Ishikawa (cell line): ENCODE results near the gene LONP1.

Source experiments
- CEBPB ChIP-seq: IDR thresholded peaks from 2 replicates; pipeline ENCODE4 v1.6.1; 2012
- CREB1 ChIP-seq: IDR thresholded peaks from 2 replicates; pipeline ENCODE4 v1.6.1; 2012; ENCODE audit warnings: low read depth
- EGR1 ChIP-seq: IDR thresholded peaks from 2 replicates; pipeline ENCODE4 v1.6.1; 2012
- EP300 ChIP-seq: IDR thresholded peaks from 2 replicates; pipeline ENCODE4 v1.6.1; 2012; ENCODE audit warnings: borderline replicate concordance
- FOXM1 ChIP-seq: IDR thresholded peaks from 2 replicates; pipeline ENCODE4 v1.6.1; 2012; ENCODE audit warnings: low read depth, borderline replicate concordance
- NFIC ChIP-seq: IDR thresholded peaks from 2 replicates; pipeline ENCODE4 v1.6.1; 2012
- RAD21 ChIP-seq: IDR thresholded peaks from 2 replicates; pipeline ENCODE4 v1.6.1; 2012; ENCODE audit warnings: low read depth
- TAF1 ChIP-seq: IDR thresholded peaks from 2 replicates; pipeline ENCODE4 v1.6.1; 2012; ENCODE audit warnings: low read depth, mild to moderate bottlenecking
- TCF12 ChIP-seq: IDR thresholded peaks from 2 replicates; pipeline ENCODE4 v1.6.1; 2012; ENCODE audit warnings: low read depth
- TEAD4 ChIP-seq: IDR thresholded peaks from 2 replicates; pipeline ENCODE4 v1.6.1; 2012
- YY1 ChIP-seq: IDR thresholded peaks from 2 replicates; pipeline ENCODE4 v1.6.1; 2012; ENCODE audit warnings: low read depth
- ZBTB7A ChIP-seq: IDR thresholded peaks from 2 replicates; pipeline ENCODE4 v1.6.1; 2012; ENCODE audit warnings: low read depth
- TF ChIP-seq, protein P1 (sequence below): IDR thresholded peaks from 2 replicates; pipeline ENCODE4 v1.6.1; 2012; ENCODE audit warnings: low read depth, mild to moderate bottlenecking
- TF ChIP-seq, protein P2 (sequence below): IDR thresholded peaks from 2 replicates; pipeline ENCODE4 v1.6.1; 2012
- TF ChIP-seq, protein P3 (sequence below): IDR thresholded peaks from 2 replicates; pipeline ENCODE4 v1.6.1; 2012

LONP1 gene

DNA sequence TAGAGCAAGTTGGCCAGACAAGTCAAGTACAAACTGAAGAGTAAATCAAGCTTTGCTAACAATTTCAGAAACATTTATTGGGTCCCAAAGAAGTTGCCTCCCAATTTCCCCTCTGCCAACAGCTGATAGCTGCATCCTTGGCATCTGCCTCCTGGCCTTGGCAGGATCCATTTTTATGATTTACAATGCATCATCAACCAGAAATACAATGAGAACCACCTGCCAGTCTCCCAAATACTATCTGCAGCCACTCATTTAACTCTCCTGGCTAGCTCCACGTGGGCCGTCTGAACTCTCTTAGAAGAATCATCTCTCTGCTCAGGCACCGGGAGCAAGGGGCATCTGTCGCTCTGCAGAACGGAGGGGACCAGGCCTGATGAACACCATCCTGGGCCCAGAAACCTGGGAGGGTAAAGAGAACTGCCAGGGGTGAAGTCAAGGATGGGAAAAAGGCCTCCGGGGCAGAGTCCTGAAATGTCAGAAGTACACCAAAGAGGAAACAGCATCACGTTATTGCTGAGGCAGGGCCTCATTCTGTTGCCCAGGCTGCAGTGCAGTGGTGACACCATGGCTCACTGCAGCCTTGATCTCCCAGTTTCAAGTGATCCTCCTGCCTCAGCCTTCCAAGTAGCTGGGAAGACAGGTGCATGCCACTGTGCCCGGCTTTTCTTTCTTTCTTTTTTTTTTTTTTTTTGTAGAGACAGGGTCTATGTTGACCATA is 2.6 kb downstream of the LONP1 start:
- TF ChIP-seq, protein P1, sequence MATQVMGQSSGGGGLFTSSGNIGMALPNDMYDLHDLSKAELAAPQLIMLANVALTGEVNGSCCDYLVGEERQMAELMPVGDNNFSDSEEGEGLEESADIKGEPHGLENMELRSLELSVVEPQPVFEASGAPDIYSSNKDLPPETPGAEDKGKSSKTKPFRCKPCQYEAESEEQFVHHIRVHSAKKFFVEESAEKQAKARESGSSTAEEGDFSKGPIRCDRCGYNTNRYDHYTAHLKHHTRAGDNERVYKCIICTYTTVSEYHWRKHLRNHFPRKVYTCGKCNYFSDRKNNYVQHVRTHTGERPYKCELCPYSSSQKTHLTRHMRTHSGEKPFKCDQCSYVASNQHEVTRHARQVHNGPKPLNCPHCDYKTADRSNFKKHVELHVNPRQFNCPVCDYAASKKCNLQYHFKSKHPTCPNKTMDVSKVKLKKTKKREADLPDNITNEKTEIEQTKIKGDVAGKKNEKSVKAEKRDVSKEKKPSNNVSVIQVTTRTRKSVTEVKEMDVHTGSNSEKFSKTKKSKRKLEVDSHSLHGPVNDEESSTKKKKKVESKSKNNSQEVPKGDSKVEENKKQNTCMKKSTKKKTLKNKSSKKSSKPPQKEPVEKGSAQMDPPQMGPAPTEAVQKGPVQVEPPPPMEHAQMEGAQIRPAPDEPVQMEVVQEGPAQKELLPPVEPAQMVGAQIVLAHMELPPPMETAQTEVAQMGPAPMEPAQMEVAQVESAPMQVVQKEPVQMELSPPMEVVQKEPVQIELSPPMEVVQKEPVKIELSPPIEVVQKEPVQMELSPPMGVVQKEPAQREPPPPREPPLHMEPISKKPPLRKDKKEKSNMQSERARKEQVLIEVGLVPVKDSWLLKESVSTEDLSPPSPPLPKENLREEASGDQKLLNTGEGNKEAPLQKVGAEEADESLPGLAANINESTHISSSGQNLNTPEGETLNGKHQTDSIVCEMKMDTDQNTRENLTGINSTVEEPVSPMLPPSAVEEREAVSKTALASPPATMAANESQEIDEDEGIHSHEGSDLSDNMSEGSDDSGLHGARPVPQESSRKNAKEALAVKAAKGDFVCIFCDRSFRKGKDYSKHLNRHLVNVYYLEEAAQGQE: no peak
- TF ChIP-seq CEBPB (no peak), RAD21 (no peak), TCF12 (no peak), NFIC (no peak), FOXM1 (no peak), CREB1 (no peak), TEAD4 (no peak), EGR1 (no peak)
- TF ChIP-seq, protein P2, sequence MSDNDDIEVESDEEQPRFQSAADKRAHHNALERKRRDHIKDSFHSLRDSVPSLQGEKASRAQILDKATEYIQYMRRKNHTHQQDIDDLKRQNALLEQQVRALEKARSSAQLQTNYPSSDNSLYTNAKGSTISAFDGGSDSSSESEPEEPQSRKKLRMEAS: no peak

DNA sequence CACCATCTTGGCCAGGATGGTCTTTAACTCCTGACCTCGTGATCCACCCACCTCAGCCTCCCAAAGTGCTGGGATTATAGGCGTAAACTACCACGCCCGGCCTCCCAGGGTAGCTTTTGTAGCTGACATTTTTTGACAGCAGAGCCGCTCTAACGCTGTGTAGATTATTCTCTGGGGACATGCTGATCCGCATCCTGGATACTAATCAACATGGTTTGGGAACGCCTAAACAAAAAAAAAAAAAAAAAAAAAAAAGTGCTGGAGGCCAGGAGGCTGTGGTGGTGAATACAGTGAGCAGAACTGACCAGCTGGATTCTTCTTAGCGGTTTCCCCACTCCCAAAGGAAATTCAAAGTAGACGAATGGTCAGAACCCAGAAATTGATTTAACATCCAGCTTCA is 5.1 kb downstream of the LONP1 start:
- no peak for TF ChIP-seq EGR1
- no peak for TF ChIP-seq CREB1
- TF ChIP-seq ZBTB7A: no peak
- TF ChIP-seq, protein P3, sequence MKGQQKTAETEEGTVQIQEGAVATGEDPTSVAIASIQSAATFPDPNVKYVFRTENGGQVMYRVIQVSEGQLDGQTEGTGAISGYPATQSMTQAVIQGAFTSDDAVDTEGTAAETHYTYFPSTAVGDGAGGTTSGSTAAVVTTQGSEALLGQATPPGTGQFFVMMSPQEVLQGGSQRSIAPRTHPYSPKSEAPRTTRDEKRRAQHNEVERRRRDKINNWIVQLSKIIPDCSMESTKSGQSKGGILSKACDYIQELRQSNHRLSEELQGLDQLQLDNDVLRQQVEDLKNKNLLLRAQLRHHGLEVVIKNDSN: no peak
- no peak for TF ChIP-seq TAF1
- TF ChIP-seq CEBPB: no peak
- no peak for TF ChIP-seq TEAD4
- TF ChIP-seq TCF12: no peak
- no peak for TF ChIP-seq NFIC
- TF ChIP-seq YY1: no peak
- TF ChIP-seq EP300: no peak
- no peak for TF ChIP-seq RAD21

DNA sequence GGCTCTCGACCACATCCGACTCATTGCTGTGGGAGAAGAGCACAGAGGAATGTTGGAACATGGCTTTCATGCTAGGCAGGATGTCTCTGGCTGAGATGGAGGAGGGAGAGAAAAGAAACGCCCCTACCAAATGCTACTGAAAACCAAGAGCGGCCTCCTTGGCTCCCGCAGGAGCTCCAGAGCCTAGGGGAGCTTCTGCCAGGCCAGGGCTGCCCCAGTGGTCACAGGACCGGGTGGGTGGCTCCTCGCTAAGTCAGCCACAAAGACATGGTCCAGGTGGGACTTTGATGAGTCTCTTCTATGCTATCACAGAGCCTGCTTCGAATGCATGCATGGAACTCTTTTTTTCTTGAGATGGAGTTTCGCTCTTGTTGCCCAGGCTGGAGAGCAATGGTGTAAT is 6.7 kb downstream of the LONP1 start:
- TF ChIP-seq, protein P1: no peak
- TF ChIP-seq EP300 (no peak), TEAD4 (no peak), FOXM1 (no peak), NFIC (no peak), ZBTB7A (no peak), CREB1 (no peak), TAF1 (no peak), RAD21 (no peak), YY1 (no peak)
- TF ChIP-seq, protein P3: no peak
- TF ChIP-seq, protein P2: no peak

DNA sequence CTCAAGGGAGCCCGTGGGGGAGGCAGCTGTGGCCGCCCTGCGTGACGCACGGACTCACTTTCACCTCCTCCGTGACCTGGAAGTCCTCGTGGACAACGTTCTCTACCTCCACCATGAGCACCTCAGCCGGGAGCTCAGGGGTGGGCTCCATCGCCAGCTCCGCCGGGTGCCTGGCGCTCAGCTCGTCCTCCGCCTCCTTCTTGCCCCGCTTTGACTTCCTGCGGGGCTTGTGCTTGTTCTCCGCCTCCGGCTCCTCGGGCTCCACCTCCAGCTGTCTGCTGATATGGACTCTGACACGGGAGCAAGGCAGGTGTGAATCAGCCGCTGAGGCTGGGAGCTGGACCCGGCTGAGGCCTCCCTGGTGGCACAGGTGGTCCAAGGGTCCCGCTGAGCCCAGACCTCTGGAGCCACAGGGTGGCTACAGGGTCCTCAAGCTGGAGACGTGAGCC is 8.2 kb downstream of the LONP1 start:
- no peak for TF ChIP-seq ZBTB7A
- TF ChIP-seq, protein P2: no peak
- no peak for TF ChIP-seq RAD21
- TF ChIP-seq YY1: no peak
- no peak for TF ChIP-seq NFIC
- no peak for TF ChIP-seq CREB1
- TF ChIP-seq CEBPB: no peak
- no peak for TF ChIP-seq TEAD4
- TF ChIP-seq, protein P3: no peak
- no peak for TF ChIP-seq TAF1
- TF ChIP-seq EP300: no peak
- no peak for TF ChIP-seq FOXM1
- TF ChIP-seq EGR1: no peak
- no peak for TF ChIP-seq TCF12
- TF ChIP-seq, protein P1: no peak
